Stimulated activated naive B cell treated with anti-CD40 and anti-IgM and Interleukin-4, amounts not matched to agents 10 μg/mL and 1 μg/mL and 100 μg/mL, for 72 hours (primary cell): ENCODE data around the gene CSMD2.

Source experiments
- ATAC-seq, 2 donors: fragments of 150-1000 bp; cut with Tn5 transposase; replicated peaks; 2 replicates each; pipeline ENCODE4 v1.10.0; 2021; ENCODE audit warnings: moderate library complexity in 1 of 2
- DNase-seq: peaks from one replicate; pipeline ENCODE4 v3.0.0; 2021
- H3K27ac Mint-ChIP-seq: one replicate; pipeline ENCODE4 v1.8.0; 2022; ENCODE audit warnings: mild to moderate bottlenecking, mixed read lengths
- H3K27me3 Mint-ChIP-seq, 2 donors: one replicate each; pipeline ENCODE4 v1.8.0; 2022; ENCODE audit warnings: mixed read lengths in 2 of 2
- H3K36me3 Mint-ChIP-seq, 2 donors: one replicate each; pipeline ENCODE4 v1.8.0; 2022; ENCODE audit warnings: mixed read lengths in 2 of 2, mild to moderate bottlenecking in 1 of 2
- H3K4me1 Mint-ChIP-seq, 2 donors: one replicate each; pipeline ENCODE4 v1.8.0; 2022; ENCODE audit warnings: mixed read lengths in 2 of 2, mild to moderate bottlenecking in 1 of 2
- H3K4me3 Mint-ChIP-seq, 2 donors: one replicate each; pipeline ENCODE4 v1.8.0; 2022; ENCODE audit warnings: mild to moderate bottlenecking in 2 of 2, mixed read lengths in 2 of 2, moderate library complexity in 1 of 2
- H3K9me3 Mint-ChIP-seq, 2 donors: one replicate each; pipeline ENCODE4 v1.8.0; 2022; ENCODE audit warnings: mixed read lengths in 2 of 2, mild to moderate bottlenecking in 1 of 2

CSMD2 gene

DNA sequence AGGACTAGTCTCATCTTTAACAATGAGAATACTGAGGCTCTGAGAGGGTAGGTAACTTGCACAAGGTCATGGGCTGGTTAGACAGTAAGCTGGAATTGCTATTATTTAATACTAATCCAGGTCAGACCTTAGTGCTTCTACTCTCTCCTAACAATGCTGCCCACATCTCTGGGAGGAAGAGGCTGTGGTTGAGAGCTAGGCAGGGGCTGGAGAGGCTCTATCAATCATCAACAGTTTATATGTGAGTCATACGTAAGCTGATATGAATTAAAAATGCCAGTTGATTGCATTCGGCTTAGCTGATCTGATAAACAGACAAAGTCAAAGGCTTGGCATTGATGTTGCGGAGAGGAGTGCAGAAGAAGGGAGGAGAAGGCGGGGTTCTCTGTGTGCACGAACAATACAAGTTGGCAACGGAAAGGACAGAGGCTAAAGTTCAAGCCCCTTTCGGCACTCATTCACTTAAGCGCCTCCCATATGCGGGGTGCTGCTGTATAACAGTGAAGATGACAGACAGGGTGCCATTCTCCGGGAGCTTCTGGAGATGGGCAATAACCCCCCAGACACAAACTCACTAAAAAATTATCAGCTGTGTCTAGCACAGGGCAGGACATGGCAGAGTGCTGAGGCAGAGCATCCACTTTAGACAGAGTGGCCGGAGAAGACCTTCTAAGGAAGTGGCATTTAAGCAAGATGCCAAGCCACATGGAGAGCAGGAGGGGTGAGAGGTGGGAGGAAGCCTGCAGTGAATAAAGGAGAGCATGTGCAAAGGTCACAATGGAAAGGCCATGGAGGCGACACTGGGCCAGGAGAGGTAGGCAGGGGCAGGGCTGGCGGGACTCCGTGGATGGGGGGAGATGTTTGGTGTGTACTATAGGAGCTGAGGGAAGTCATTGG, 497.4 kb downstream of the CSMD2 start:
- ATAC-seq = no peak
- no peak overlapping the region for H3K4me3 Mint-ChIP-seq
- H3K27ac Mint-ChIP-seq = no peak overlapping the region
- peaks cover 0 to 3% of the 10 kb centered on the region in 2 donors for H3K9me3 Mint-ChIP-seq
- H3K36me3 Mint-ChIP-seq = no peaks in the 10 kb centered on the region
- peaks cover 12 to 13% of the 10 kb centered on the region in 2 donors for H3K27me3 Mint-ChIP-seq
- DNase-seq = no peak
- no peaks in the 10 kb centered on the region for H3K4me1 Mint-ChIP-seq

GRCh38 chr1:33666616-33667015, 498.4 kb downstream of the CSMD2 start:
- Mint-ChIP-seq H3K9me3 (peaks cover 0 to 2% of the 10 kb centered on the region in 2 donors), H3K27ac (no peak overlapping the region), H3K4me1 (no peaks in the 10 kb centered on the region), H3K27me3 (peaks cover 18 to 19% of the 10 kb centered on the region in 2 donors), H3K36me3 (no peaks in the 10 kb centered on the region), H3K4me3 (no peak overlapping the region)
- ATAC-seq (no peak), DNase-seq (no peak)

DNA sequence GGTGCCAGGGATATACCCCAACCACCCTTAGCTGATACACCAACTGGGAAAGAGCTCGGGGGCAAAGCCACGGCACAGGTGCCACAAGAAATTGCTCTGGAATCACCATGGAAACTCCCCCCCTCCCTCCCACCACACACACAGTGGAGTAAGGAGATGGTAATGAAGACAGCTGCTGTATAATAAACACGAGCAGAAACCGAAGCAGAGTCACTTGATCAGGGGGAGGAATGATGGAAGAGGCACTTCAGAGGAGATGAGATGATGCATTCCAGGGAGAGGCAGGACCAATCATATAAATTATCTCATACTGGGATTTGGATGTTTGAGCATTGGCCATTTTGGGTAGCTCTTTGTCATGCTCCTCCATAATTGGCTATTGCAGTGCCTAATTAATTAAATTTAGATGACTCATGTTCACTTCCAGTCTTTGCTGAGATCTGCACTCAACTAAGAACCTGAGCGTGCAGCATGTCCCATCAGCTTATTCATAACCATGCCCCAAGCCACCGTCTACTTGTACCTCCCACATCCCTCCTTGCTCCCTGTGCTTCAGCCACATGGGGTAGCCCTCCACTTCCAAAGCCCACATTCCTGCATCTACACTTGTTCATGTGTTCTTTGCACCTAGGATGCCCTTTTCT, 503.1 kb downstream of the CSMD2 start:
- DNase-seq = no peak
- ATAC-seq = no peak
- H3K36me3 Mint-ChIP-seq = no peaks in the 10 kb centered on the region
- H3K4me1 Mint-ChIP-seq = no peaks in the 10 kb centered on the region
- no peak overlapping the region for H3K4me3 Mint-ChIP-seq
- H3K27ac Mint-ChIP-seq = no peak overlapping the region
- H3K27me3 Mint-ChIP-seq = peaks cover 14 to 15% of the 10 kb centered on the region in 2 donors
- H3K9me3 Mint-ChIP-seq = no peaks in the 10 kb centered on the region

DNA sequence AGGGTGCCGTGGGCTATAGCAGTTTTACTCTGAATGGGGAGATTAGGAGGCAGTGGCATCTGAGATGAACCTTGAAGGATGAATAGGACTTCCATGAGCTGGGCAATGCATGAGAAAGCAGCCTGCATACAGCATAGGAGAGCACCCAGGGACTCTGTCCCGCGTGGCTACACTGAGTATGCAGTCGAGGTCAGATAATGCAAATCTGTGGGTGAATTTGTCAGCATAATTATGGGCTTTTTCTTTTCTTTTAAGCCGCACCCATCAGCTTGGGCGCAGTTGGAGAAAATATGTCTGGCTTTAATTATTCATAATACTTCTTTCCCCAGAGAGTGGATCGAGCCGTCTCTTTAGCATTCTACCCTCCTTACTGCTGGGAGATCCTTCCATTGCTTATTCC, 504.1 kb downstream of the CSMD2 start:
- DNase-seq (no peak), ATAC-seq (no peak)
- Mint-ChIP-seq H3K36me3 (no peaks in the 10 kb centered on the region), H3K27ac (no peak overlapping the region), H3K4me1 (no peaks in the 10 kb centered on the region), H3K27me3 (peaks cover 11 to 15% of the 10 kb centered on the region in 2 donors), H3K9me3 (no peaks in the 10 kb centered on the region), H3K4me3 (no peak overlapping the region)

DNA sequence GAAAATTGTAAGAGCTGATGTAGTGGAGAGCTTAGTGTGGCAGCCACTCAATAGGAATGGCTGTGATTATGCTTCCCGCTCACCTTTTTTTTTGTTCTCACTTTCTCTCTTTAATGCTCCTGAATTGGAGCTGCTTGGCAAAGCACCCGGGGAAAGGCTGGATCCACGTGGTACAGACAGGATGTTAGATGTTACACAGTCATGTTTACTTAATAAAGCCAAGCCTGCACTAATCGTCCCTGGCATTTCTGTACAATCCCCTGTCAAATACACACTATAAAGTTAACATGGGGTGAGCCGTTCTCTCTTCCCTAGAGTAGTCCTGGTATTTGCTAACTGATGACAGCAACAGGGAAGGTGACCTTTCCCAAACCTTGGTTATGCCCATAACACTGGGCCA, 504.8 kb downstream of the CSMD2 start:
- no peak for DNase-seq
- Mint-ChIP-seq H3K27ac (no peak overlapping the region), H3K36me3 (no peaks in the 10 kb centered on the region), H3K9me3 (no peaks in the 10 kb centered on the region), H3K4me1 (no peaks in the 10 kb centered on the region), H3K4me3 (no peak overlapping the region), H3K27me3 (peaks cover 16 to 18% of the 10 kb centered on the region in 2 donors)
- no peak for ATAC-seq

GRCh38 chr1:33659641-33660040, 505.4 kb downstream of the CSMD2 start:
- Mint-ChIP-seq H3K27ac (no peak overlapping the region), H3K4me3 (no peak overlapping the region), H3K36me3 (no peaks in the 10 kb centered on the region), H3K9me3 (no peaks in the 10 kb centered on the region), H3K4me1 (no peaks in the 10 kb centered on the region), H3K27me3 (peaks cover 16 to 19% of the 10 kb centered on the region in 2 donors)
- ATAC-seq (no peak), DNase-seq (no peak)

DNA sequence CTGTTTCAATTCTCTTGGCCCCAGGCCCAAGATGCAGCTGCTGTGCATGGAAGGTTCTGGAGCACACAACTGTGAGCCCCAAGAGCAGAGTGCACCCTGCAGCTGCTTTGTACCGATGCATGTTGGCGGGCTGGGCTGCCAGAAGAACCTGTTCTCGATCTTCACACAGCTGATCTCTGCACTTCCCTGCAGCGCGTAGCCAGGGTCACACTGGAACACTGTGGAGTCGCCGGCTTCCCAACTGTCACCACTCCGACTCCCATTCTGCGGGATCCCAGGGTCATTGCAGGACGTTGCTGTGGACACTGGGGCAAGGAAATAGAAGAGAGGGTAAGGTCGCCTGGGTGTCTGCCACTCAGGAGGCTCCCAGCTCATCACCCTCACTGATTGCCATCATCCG, 507.2 kb downstream of the CSMD2 start:
- ATAC-seq = no peak
- H3K4me3 Mint-ChIP-seq = no peak overlapping the region
- H3K36me3 Mint-ChIP-seq = no peaks in the 10 kb centered on the region
- H3K27ac Mint-ChIP-seq = no peak overlapping the region
- peaks cover 22 to 24% of the 10 kb centered on the region in 2 donors for H3K27me3 Mint-ChIP-seq
- H3K9me3 Mint-ChIP-seq = no peaks in the 10 kb centered on the region
- no peak for DNase-seq
- H3K4me1 Mint-ChIP-seq = no peaks in the 10 kb centered on the region

- H3K27ac Mint-ChIP-seq = no peak overlapping the region
- no peaks in the 10 kb centered on the region for H3K4me1 Mint-ChIP-seq
- H3K36me3 Mint-ChIP-seq = no peaks in the 10 kb centered on the region
- DNase-seq = no peak
- no peaks in the 10 kb centered on the region for H3K9me3 Mint-ChIP-seq
- H3K27me3 Mint-ChIP-seq = peaks cover 15% of the 10 kb centered on the region in 2 donors
- no peak overlapping the region for H3K4me3 Mint-ChIP-seq
- ATAC-seq = no peak
These were observed 508.5 kb downstream of the CSMD2 start for GRCh38 chr1:33656467-33657005.

- H3K36me3 Mint-ChIP-seq = no peaks in the 10 kb centered on the region
- no peaks in the 10 kb centered on the region for H3K9me3 Mint-ChIP-seq
These were observed 509.5 kb downstream of the CSMD2 start for GRCh38 chr1:33655496-33655895.

DNA sequence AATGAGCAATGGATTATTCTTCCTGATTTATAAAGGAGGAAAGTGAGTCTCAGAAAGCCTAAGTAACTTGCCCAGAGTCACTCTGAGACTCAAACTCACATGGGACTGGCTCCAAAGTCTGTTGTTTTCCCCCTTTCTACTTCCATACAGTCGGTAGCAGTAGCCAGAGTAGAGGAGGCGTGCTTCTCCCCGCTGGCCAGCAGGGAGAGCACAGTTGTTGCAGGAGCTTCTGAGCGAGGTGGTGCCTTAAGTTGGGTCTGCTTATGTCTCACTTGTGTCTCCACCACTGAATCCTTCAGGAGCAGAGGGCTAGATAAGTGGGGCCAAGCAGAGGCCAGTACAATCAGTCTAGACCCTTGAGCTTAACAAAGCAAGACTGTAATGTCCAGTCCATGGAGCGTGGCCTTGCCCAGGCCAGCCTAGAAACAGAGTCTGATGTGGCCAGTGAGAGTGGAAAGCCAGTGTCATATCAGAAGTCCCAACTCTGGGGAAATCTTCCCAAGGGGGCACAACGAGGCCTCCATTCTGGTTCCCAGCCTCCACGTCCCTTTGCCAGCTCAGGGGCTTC, 510.7 kb downstream of the CSMD2 start:
- Mint-ChIP-seq H3K27ac (no peak overlapping the region), H3K4me1 (no peaks in the 10 kb centered on the region), H3K36me3 (no peaks in the 10 kb centered on the region), H3K9me3 (no peaks in the 10 kb centered on the region), H3K4me3 (no peak overlapping the region), H3K27me3 (peaks cover 15% of the 10 kb centered on the region in 2 donors)
- no peak for ATAC-seq
- DNase-seq = no peak

More at GRCh38 chr1:33655496-33655895, 509.5 kb downstream of the CSMD2 start:
- H3K4me3 Mint-ChIP-seq = no peak overlapping the region
- ATAC-seq = no peak
- H3K27ac Mint-ChIP-seq = no peak overlapping the region
- H3K27me3 Mint-ChIP-seq = peaks cover 15% of the 10 kb centered on the region in 2 donors
- no peak for DNase-seq
- no peaks in the 10 kb centered on the region for H3K4me1 Mint-ChIP-seq

DNA sequence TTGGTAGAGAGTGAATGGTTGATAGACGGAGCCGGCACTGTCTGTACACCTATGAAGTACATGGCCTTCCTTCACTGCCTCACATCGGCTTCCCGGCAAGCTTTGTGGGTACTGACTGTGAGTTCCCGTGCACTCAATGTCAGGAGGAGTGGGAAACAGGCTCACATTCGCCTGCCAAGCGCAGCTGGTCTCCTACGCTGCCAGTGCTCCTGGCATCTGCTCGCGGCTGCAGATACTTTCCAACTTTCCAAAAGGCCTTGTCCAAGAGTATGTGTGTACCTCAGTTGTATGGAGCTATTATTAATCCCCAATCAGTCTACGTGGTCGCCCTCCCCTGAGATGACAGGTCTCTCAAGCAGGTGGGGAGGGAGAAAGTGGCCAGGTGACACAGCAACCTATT, 511.8 kb downstream of the CSMD2 start:
- DNase-seq (no peak), ATAC-seq (no peak)
- Mint-ChIP-seq H3K4me1 (no peaks in the 10 kb centered on the region), H3K27me3 (peaks cover 14 to 15% of the 10 kb centered on the region in 2 donors), H3K9me3 (no peaks in the 10 kb centered on the region), H3K27ac (no peak overlapping the region), H3K4me3 (no peak overlapping the region), H3K36me3 (no peaks in the 10 kb centered on the region)

GRCh38 chr1:33650708-33651107, 514.3 kb downstream of the CSMD2 start:
- Mint-ChIP-seq H3K9me3 (no peaks in the 10 kb centered on the region), H3K4me3 (no peak overlapping the region), H3K27ac (no peak overlapping the region), H3K36me3 (no peaks in the 10 kb centered on the region), H3K4me1 (no peaks in the 10 kb centered on the region), H3K27me3 (peaks cover 10 to 16% of the 10 kb centered on the region in 2 donors)
- no peak for DNase-seq
- ATAC-seq = no peak

DNA sequence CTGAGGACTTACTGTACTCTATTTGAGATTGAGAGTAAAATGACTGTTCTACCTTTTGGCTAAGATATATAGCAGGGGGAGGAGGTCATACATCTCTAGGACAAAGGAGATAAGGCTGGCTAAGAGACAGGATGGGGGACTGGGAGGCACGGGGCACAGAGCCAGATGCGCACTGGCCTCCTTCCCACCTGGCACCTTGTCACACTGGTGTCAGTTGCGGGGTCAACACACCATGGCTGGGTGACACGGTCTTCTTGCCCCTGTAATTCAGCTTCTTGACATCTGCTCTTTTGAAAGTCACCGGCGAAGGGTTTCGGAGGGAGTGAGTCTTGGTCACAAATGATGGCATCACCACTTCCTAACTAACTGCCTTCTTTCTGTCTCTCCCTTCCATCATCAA, 515.3 kb downstream of the CSMD2 start:
- no peak overlapping the region for H3K27ac Mint-ChIP-seq
- no peak overlapping the region for H3K4me3 Mint-ChIP-seq
- peaks cover 6 to 15% of the 10 kb centered on the region in 2 donors for H3K27me3 Mint-ChIP-seq
- no peaks in the 10 kb centered on the region for H3K9me3 Mint-ChIP-seq
- no peaks in the 10 kb centered on the region for H3K4me1 Mint-ChIP-seq
- no peaks in the 10 kb centered on the region for H3K36me3 Mint-ChIP-seq
- no peak for ATAC-seq
- no peak for DNase-seq

DNA sequence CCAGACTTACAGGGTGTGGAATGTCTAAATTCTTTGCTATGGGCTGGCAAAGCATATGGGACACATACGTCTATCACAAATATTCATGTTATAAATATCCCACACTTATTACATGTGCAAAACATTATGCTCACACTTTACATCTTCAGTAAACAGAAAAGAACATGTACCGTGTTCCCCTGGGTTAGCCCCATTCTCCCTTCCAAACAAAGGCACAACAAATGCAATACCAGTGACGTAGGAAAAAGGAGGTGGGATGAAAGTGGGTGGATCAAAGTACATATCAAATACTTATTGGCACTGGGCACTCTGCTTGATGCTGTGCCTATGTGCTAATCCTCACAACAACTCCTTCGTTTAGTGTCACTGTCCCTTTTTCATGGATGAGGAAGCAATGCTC, 521.8 kb downstream of the CSMD2 start:
- H3K4me3 Mint-ChIP-seq = no peak overlapping the region
- H3K27ac Mint-ChIP-seq = no peak overlapping the region
- no peaks in the 10 kb centered on the region for H3K36me3 Mint-ChIP-seq
- no peaks in the 10 kb centered on the region for H3K9me3 Mint-ChIP-seq
- H3K4me1 Mint-ChIP-seq = no peaks in the 10 kb centered on the region
- no peak for ATAC-seq
- peaks cover 21 to 25% of the 10 kb centered on the region in 2 donors for H3K27me3 Mint-ChIP-seq
- DNase-seq = no peak
